IMR-90 (cell line): ENCODE measurements around the gene SERPIND1.

Experiments used
- CEBPB ChIP-seq: IDR thresholded peaks from 2 replicates; pipeline ENCODE4 v1.6.1; 2012; ENCODE audit warnings: low read depth, low read length, improper control_type of control experiment
- CHD1 ChIP-seq: IDR thresholded peaks from 2 replicates; pipeline ENCODE4 v1.6.1; 2012; ENCODE audit warnings: low read depth, low read length, improper control_type of control experiment
- MAFK ChIP-seq: IDR thresholded peaks from 2 replicates; pipeline ENCODE4 v1.6.1; 2012; ENCODE audit warnings: low read depth, low read length, improper control_type of control experiment
- MAZ ChIP-seq: IDR thresholded peaks from 2 replicates; pipeline ENCODE4 v1.6.1; 2012; ENCODE audit warnings: low read depth, mild to moderate bottlenecking, low read length, improper control_type of control experiment, moderate library complexity, borderline replicate concordance
- NFE2L2 ChIP-seq: fragments of 150-350 bp; IDR thresholded peaks from 2 replicates; pipeline ENCODE4 v1.6.1; 2016; ENCODE audit warnings: low read depth, mild to moderate bottlenecking, low read length
- POLR2A ChIP-seq: IDR thresholded peaks from 2 replicates; pipeline ENCODE4 v1.6.1; 2012; ENCODE audit warnings: mild to moderate bottlenecking, low read depth, low read length
- RCOR1 ChIP-seq: IDR thresholded peaks from 2 replicates; pipeline ENCODE4 v1.6.1; 2012; ENCODE audit warnings: mild to moderate bottlenecking, low read length, improper control_type of control experiment; ENCODE audit not compliant: insufficient replicate concordance
- TF ChIP-seq, protein P1 (sequence below): conservative IDR thresholded peaks from 2 replicates; pipeline ENCODE4 v1.5.1; 2012; ENCODE audit warnings: mild to moderate bottlenecking, low read depth, low read length, improper control_type of control experiment

- TF ChIP-seq NFE2L2: no peak
- TF ChIP-seq, protein P1, sequence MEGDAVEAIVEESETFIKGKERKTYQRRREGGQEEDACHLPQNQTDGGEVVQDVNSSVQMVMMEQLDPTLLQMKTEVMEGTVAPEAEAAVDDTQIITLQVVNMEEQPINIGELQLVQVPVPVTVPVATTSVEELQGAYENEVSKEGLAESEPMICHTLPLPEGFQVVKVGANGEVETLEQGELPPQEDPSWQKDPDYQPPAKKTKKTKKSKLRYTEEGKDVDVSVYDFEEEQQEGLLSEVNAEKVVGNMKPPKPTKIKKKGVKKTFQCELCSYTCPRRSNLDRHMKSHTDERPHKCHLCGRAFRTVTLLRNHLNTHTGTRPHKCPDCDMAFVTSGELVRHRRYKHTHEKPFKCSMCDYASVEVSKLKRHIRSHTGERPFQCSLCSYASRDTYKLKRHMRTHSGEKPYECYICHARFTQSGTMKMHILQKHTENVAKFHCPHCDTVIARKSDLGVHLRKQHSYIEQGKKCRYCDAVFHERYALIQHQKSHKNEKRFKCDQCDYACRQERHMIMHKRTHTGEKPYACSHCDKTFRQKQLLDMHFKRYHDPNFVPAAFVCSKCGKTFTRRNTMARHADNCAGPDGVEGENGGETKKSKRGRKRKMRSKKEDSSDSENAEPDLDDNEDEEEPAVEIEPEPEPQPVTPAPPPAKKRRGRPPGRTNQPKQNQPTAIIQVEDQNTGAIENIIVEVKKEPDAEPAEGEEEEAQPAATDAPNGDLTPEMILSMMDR: peak; percentile 63
- no peak for TF ChIP-seq MAZ
- TF ChIP-seq CEBPB: no peak
- TF ChIP-seq POLR2A: no peak
- TF ChIP-seq CHD1: no peak
- TF ChIP-seq RCOR1: no peak
- no peak for TF ChIP-seq MAFK
Observed at GRCh38 chr22:20783844-20784723, 10.2 kb downstream of the SERPIND1 start.
